Measurements from ENCODE around the gene FFAR4. TPM values are rescaled to one million over a fixed set of nuclear protein-coding genes. Genes with fewer than 3 reads are reported as not detected.

FFAR4 gene
- not detected in 2 replicates for total RNA-seq

DNA sequence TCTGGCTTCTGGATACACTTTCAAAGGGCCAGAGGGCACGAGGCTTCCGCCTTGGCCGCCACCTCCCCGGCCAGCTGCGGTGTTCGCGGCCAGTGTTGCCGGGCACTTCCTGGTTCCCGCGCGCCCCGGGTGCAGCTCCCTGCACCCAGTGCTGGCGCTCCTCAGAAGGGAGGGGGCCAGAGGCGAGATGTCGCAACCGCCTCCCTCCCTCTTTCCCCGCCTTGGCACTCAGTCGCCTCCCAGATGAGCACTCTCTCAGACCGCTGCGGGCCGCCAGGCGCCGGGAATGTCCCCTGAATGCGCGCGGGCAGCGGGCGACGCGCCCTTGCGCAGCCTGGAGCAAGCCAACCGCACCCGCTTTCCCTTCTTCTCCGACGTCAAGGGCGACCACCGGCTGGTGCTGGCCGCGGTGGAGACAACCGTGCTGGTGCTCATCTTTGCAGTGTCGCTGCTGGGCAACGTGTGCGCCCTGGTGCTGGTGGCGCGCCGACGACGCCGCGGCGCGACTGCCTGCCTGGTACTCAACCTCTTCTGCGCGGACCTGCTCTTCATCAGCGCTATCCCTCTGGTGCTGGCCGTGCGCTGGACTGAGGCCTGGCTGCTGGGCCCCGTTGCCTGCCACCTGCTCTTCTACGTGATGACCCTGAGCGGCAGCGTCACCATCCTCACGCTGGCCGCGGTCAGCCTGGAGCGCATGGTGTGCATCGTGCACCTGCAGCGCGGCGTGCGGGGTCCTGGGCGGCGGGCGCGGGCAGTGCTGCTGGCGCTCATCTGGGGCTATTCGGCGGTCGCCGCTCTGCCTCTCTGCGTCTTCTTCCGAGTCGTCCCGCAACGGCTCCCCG, at the start of gene FFAR4:
Gene FFAR4 (plus strand): TSS at position 231 of the 842 bp plus-strand sequence. CDS start 56 bp downstream, at position 287.

DNA sequence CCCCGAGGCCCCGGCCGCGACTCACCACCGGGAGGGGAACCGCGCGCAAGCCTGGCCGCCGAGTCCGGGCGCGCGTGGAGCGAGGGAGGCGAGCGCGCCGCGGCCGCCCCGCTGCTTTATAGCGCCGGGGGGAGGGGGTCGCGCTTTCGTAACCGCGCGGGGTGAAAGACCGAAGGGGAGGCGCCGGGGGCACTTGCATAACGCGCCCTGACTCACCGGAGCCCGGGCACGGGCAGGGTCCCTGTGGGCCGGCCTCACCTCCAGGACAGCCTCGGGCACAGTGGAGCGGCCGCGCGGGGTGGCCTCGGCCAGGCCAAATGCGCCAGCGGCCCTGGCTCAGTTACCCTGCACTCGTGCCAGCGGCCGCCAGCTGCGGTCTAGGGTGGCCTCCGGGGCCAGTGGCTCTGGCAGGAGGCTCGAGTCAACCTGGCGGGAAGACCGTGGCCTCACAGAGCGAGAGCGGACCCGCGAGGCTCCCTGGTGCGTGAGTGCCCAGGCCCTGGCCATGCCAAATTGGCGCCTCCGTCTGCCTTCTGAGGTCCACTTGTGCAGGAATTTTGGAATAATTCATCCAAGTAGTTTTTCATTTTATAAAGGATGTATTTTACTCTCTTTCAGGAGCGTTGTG, 34.8 kb downstream of the FFAR4 start, which contains the start of gene RBP4:
Gene RBP4 (minus strand): TSS at position 90 of the 628 bp plus-strand sequence. CDS start 207 bp downstream, outside the sequence.

DNA sequence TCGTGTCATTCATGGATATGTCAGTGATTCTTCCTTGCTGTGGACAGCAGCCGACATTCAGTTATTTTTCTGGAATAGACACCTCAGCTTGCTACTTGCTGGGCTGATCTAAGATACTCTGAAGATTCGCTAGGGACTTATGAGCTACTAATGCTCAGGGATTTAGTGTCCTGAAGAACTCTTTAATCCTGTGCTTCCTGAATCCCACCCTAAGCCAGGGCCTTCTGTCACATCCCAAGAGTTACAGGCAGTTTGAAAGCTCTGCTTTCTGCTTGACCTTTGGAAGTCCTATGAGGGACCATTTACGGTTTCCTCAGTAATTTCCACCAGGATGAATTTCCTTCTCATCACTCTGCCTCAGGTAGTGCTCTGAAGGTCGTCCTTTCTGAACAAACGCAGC, 45.8 kb downstream of the FFAR4 start, which contains the start of gene PDE6C:
Gene PDE6C (plus strand): TSS at position 227 of the 400 bp plus-strand sequence. CDS start 189 bp downstream, outside the sequence.

Other genes starting within 250 kb of the FFAR4 start
- 171 and 235 TPM in 2 replicates for gene MYOF, start 84.3 kb upstream of the FFAR4 start, total RNA-seq
- 3.7 and 79.5 TPM in 2 replicates for gene CEP55, start 70.1 kb upstream of the FFAR4 start, total RNA-seq
- 0.49 and 0.63 TPM in 2 replicates for gene RBP4, start 34.6 kb downstream of the FFAR4 start, total RNA-seq
- not detected in 2 replicates for gene PDE6C, start 45.9 kb downstream of the FFAR4 start, total RNA-seq
- 2.0 and 3.0 TPM in 2 replicates for gene FRA10AC1, start 135.9 kb downstream of the FFAR4 start, total RNA-seq
- not detected in 2 replicates for gene LGI1, start 191.3 kb downstream of the FFAR4 start, total RNA-seq